Measurements from ENCODE around the gene ADNP2.

ADNP2 gene

DNA sequence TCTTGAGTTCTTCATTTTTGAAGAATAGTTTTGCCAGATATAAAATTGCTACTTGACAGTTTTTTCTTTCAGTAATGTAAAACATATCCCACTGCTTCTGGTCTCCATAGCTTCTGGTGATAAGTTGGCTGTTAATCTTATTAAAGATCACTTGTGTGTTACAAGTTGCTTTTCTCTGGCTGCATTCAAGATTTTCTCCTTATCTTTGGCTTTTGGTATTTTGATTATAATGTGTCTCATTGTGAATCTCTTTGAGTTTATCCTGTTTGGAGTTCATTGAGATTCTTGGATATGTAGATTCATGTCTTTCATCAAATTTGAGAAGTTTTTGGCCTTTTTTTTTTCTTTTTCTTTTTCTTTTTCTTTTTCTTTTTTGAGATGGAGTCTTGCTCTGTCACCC, 20.2 kb upstream of the ADNP2 start:
- Histone ChIP-seq H3K27ac (ENCODE audit: poor library complexity, severe bottlenecking) (no peak overlapping the region), H3K36me3 (ENCODE audit: low read depth) (no peaks in the 10 kb centered on the region), H3K4me1 (ENCODE audit: insufficient read depth, poor library complexity, severe bottlenecking) (no peaks in the 10 kb centered on the region), H3K27me3 (ENCODE audit: insufficient read depth, poor library complexity, severe bottlenecking) (no peaks in the 10 kb centered on the region), H3K9me3 (ENCODE audit: severe bottlenecking) (peaks cover 17% of the 10 kb centered on the region), H3K4me3 (ENCODE audit: severe bottlenecking) (no peak overlapping the region)
- DNase-seq (ENCODE audit: low spot score) (no peak), ATAC-seq (ENCODE audit: low read depth) (no peak)
- TF ChIP-seq, protein P1, sequence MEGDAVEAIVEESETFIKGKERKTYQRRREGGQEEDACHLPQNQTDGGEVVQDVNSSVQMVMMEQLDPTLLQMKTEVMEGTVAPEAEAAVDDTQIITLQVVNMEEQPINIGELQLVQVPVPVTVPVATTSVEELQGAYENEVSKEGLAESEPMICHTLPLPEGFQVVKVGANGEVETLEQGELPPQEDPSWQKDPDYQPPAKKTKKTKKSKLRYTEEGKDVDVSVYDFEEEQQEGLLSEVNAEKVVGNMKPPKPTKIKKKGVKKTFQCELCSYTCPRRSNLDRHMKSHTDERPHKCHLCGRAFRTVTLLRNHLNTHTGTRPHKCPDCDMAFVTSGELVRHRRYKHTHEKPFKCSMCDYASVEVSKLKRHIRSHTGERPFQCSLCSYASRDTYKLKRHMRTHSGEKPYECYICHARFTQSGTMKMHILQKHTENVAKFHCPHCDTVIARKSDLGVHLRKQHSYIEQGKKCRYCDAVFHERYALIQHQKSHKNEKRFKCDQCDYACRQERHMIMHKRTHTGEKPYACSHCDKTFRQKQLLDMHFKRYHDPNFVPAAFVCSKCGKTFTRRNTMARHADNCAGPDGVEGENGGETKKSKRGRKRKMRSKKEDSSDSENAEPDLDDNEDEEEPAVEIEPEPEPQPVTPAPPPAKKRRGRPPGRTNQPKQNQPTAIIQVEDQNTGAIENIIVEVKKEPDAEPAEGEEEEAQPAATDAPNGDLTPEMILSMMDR (IDR thresholded peaks at IDR 0.05; ENCODE audit: poor library complexity, severe bottlenecking): no peak

DNA sequence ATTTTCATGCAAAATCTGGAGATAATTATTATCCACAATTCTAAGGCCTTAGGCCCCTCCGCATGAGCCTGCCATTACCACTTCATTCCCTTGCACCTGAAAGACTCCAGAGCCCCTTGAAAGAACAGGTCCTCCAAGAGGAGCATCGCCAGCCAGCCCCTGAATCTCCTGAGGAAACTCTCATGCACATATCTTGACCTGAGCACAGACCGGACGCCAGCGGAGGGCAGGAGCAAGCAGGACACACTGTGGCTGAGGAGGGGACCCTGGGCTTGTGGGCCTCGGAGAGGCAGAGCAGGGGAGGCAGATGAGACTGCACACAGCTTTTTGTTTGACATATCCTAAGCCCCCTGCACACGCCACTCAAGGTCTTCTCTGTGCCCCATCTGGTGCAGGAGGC, 13.6 kb upstream of the ADNP2 start:
- H3K36me3 ChIP-seq (ENCODE audit: low read depth): no peaks in the 10 kb centered on the region
- no peak overlapping the region for H3K27ac ChIP-seq (ENCODE audit: poor library complexity, severe bottlenecking)
- H3K9me3 ChIP-seq (ENCODE audit: severe bottlenecking): no peaks in the 10 kb centered on the region
- DNase-seq (ENCODE audit: low spot score) (no peak), ATAC-seq (ENCODE audit: low read depth) (no peak)
- TF ChIP-seq, protein P1 (IDR thresholded peaks at IDR 0.05; ENCODE audit: poor library complexity, severe bottlenecking): no peak
- H3K4me3 ChIP-seq (ENCODE audit: severe bottlenecking): no peak overlapping the region
- no peaks in the 10 kb centered on the region for H3K4me1 ChIP-seq (ENCODE audit: insufficient read depth, poor library complexity, severe bottlenecking)
- H3K27me3 ChIP-seq (ENCODE audit: insufficient read depth, poor library complexity, severe bottlenecking): no peaks in the 10 kb centered on the region

DNA sequence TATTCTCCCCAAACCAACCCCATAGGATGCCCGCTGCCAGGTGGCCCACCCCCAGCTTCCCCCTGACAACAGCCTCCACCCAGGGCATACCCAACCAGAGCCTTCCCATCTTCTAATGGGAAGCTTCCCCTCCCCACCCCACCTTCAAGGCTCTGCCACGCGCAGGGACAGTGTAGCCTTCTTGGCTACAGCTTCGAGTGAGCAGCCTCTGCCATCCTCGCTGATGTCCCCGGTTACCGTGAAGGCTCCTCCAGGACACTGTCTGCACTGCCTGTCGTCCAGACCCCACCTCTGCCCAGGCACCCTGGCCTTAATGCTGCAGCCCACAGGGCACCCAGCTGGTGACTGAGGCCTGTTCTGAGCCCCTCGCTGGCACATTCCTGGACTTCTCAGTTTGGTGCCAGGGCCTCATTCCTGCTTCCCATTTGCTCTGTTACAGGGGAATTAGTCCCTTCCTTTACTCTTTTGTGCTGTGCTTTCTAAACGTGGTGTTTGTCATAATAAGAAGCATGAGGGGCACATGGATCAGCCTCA, 13.0 kb upstream of the ADNP2 start:
- ATAC-seq (ENCODE audit: low read depth): no peak
- H3K4me1 ChIP-seq (ENCODE audit: insufficient read depth, poor library complexity, severe bottlenecking): no peaks in the 10 kb centered on the region
- DNase-seq (ENCODE audit: low spot score): no peak
- no peak overlapping the region for H3K27ac ChIP-seq (ENCODE audit: poor library complexity, severe bottlenecking)
- H3K36me3 ChIP-seq (ENCODE audit: low read depth): no peaks in the 10 kb centered on the region
- H3K27me3 ChIP-seq (ENCODE audit: insufficient read depth, poor library complexity, severe bottlenecking): no peaks in the 10 kb centered on the region
- no peaks in the 10 kb centered on the region for H3K9me3 ChIP-seq (ENCODE audit: severe bottlenecking)
- no peak overlapping the region for H3K4me3 ChIP-seq (ENCODE audit: severe bottlenecking)
- TF ChIP-seq, protein P1 (IDR thresholded peaks at IDR 0.05; ENCODE audit: poor library complexity, severe bottlenecking): no peak

DNA sequence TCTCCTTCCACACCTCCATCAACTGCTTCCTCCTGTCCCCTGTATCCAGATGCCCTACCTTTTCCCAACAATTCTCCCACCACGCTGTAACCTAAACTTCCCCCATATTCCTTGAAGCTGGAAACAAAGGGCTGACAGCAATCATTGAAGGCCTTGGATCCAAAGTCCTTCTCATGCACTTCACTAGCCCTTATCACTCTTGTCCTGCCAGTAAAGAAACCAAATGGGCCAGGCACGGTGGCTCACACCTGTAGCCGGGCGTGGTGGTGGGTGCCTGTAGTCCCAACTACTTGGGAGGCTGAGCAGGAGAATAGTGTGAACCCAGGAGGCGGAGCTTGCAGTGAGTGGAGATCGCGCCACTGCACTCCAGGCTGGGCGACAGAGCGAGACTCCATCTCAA, 11.9 kb upstream of the ADNP2 start:
- TF ChIP-seq, protein P1 (IDR thresholded peaks at IDR 0.05; ENCODE audit: poor library complexity, severe bottlenecking): no peak
- DNase-seq (ENCODE audit: low spot score) (no peak), ATAC-seq (ENCODE audit: low read depth) (no peak)
- no peak overlapping the region for H3K27ac ChIP-seq (ENCODE audit: poor library complexity, severe bottlenecking)
- no peak overlapping the region for H3K4me3 ChIP-seq (ENCODE audit: severe bottlenecking)
- H3K9me3 ChIP-seq (ENCODE audit: severe bottlenecking): no peaks in the 10 kb centered on the region
- no peaks in the 10 kb centered on the region for H3K36me3 ChIP-seq (ENCODE audit: low read depth)
- no peaks in the 10 kb centered on the region for H3K4me1 ChIP-seq (ENCODE audit: insufficient read depth, poor library complexity, severe bottlenecking)
- no peaks in the 10 kb centered on the region for H3K27me3 ChIP-seq (ENCODE audit: insufficient read depth, poor library complexity, severe bottlenecking)

DNA sequence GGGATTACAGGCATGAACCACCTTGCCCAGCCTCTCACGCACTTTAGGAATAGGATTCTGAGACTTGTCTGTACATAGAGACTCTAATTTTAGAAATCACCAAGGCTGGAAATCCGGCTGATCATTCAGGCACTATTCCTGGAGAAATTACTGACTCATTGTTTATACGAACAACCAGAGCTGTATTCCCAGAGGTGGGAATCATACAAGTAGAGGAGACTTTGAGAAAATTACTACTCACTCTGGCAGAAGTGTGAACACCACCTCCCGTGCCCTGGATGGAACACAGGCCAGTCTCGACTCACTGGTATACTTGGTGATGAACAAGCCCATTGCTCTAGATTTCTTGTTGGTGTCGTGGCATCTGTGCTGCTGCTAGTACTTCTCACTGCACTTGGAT, 5.8 kb upstream of the ADNP2 start:
- Histone ChIP-seq H3K9me3 (ENCODE audit: severe bottlenecking) (no peaks in the 10 kb centered on the region), H3K36me3 (ENCODE audit: low read depth) (no peaks in the 10 kb centered on the region), H3K4me3 (ENCODE audit: severe bottlenecking) (no peak overlapping the region), H3K27ac (ENCODE audit: poor library complexity, severe bottlenecking) (no peak overlapping the region), H3K4me1 (ENCODE audit: insufficient read depth, poor library complexity, severe bottlenecking) (no peaks in the 10 kb centered on the region), H3K27me3 (ENCODE audit: insufficient read depth, poor library complexity, severe bottlenecking) (no peaks in the 10 kb centered on the region)
- TF ChIP-seq, protein P1 (IDR thresholded peaks at IDR 0.05; ENCODE audit: poor library complexity, severe bottlenecking): no peak
- ATAC-seq (ENCODE audit: low read depth) (peak; percentile 34; the same call in 2 of the 3 replicates), DNase-seq (ENCODE audit: low spot score) (no peak)
